Measurements from ENCODE around the gene S100A13.

S100A13 gene

GRCh38 chr1:153624965-153625611 is 2.2 kb downstream of the S100A13 start:
- DNase-seq: no peak

DNA sequence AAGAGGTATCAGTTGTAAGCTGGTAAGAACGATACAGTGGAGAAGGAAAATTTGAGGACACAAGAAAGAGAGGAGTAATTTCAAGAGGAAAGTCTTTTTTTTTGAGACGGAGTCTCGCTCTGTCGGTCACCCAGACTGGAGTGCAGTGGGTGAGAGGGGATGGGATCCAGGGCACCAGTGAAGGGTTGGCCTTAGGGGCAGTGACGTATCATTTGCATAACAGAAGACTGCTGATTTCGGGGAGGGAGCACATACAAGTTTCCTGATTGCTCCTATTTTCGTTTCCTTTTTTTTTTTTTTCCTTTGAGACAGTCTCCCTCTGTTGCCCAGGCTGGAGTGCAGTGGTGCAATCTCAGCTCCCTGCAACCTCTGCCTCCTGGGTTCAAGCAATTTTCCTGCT is 4.2 kb downstream of the S100A13 start:
- DNase-seq: no peak

DNA sequence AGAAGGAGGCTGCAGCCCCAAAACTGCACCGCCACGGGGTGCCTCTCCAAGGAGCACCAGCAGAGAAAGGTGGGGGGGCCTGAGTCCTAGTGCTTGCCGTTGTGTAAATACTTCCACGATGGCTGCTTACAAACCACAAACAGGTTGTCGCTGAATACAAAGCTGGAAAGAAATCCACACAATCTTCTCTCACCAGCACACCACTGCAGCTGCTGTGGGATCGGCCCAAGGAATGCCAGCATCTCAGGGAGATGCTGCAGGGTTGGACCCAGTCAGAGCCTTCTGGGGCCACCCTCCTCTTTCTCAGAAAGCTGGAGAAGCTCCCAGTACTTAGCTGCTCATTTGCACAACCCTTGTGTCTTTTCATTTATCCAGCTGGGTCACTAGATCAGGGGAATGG is 8.1 kb downstream of the S100A13 start:
- no peak for DNase-seq

- no peak for DNase-seq
Measured at GRCh38 chr1:153617663-153618062, 9.6 kb downstream of the S100A13 start.

DNA sequence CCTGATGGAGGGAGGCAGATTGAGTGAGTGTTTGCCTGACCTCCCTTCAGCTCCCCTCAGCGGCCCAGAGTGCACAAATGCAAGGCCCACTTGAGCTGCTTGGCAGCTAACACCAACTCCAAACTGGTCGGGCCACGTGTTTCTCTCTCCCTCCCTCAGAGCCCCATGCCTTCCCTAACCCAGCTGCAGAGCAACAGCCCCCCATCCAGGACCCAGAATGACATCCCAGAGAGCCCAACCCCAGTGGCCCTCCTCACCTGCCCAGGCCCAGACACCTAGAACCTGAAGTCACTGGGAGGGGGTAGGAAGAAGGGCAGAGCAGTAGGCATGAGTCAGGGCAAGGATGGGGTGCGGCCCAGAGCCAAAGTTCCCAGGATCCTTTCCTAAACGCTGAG is 10.4 kb downstream of the S100A13 start:
- no peak for DNase-seq

DNA sequence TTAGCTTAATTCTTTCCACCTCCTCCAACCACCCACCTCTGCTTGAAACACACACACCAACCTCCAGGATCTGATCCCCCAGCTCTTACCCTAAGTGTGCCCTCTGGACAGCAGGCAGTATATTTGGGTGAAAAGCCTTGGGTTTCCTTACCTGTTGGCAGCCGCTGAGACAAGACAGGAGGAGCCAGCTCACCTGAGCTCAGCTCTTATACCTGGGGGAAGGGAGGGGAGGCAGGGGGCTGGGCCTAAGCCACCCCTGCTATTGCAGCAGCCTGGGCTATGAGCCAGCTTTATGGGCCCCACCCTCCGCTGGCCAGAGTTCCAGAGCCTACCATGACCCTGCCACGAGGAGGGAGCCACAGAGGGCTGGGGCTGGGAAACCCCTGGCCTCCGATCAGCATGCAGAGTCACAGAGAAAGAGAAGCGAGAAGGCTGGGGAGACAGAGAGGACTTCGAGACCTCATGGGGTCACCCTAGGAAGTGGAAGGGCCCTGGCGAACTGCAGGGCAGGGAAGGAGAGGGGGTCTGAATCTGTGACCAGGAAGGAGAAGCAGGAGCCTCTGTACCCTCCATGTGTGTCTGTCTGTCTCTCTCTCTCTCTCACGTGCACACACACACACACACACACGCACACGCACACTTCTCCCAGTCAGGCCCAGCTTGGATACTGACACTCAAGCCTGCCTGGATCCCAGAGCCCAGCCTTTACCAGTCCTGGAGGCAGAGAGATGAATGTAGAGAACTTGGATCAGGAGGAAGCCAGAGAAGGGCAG is 11.0 kb downstream of the S100A13 start, which contains the start of gene S100A14:
S100A14 (minus strand) TSS at position 182 of the 773 bp plus-strand sequence. CDS start 467 bp downstream, outside the sequence.
- DNase-seq: no peak

DNA sequence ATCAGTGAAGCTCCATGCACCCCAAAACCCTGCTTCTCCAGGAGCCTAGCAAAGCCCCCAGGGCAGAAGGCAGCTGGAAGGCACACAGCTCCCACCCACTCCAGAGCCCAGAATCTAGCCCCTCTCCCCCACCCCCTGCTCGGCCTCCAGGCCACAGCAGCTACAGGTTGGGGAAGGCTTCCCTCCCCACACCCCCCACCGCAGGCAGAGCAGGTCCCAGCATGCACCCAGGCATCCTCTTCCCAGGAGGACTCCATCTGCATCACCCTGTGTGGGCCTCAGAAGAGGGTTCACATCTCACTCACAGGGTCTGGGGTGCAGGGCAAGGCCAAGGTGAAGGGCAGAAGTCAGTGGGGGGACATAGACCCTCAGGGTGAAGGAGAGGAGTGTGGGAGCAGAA is 11.9 kb downstream of the S100A13 start:
- no peak for DNase-seq

DNA sequence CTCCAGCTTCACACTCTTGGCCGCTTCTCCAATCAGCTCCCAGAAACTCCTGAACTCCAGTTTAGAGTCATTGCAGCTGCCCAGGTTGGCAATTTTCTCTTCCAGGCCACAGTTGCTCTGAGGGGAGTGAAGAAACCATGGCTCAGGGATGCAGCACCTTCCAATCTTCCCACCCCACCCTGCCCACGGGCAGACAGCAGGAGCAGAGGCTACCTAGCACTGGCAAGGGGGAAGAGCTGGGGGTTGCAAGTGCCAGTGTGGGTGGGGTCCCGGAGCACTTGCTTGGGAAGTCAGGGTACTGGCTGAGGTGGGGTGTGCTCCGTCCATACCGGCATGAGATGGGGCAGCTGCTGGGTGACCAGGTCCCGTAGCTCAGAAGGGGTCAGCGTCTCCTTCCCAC is 12.4 kb downstream of the S100A13 start:
- DNase-seq: no peak

DNA sequence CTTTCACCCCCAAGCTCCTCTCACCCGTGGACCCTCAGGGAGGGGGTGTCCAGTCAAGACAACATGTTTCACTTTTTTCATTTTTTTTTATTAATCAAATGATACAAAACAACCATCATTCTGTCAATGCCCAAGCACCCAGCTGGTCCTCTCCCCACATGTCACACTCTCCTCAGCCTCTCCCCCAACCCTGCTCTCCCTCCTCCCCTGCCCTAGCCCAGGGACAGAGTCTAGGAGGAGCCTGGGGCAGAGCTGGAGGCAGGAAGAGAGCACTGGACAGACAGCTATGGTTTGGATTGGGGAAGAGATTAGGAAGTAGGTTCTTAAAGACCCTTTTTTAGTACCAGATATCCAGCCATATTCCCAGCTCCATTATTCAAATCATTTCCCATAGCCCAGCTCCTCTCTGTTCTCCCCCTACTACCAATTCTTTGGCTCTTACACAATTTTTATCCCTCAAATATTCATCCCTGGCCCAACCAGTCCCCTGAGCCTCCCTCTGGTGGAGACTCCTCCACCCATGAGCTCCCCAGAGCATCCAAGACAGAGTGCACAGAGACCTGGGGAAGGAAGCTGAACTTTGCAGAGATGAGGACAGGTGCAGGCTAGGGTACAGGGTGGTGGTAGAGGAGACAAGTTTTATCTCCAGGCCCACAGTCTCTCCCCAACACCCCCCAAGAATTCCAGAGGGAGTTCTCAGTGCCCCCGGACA is 13.0 kb downstream of the S100A13 start:
- DNase-seq: no peak

- no peak for DNase-seq
Measured at GRCh38 chr1:153613406-153613805, 13.9 kb downstream of the S100A13 start.

DNA sequence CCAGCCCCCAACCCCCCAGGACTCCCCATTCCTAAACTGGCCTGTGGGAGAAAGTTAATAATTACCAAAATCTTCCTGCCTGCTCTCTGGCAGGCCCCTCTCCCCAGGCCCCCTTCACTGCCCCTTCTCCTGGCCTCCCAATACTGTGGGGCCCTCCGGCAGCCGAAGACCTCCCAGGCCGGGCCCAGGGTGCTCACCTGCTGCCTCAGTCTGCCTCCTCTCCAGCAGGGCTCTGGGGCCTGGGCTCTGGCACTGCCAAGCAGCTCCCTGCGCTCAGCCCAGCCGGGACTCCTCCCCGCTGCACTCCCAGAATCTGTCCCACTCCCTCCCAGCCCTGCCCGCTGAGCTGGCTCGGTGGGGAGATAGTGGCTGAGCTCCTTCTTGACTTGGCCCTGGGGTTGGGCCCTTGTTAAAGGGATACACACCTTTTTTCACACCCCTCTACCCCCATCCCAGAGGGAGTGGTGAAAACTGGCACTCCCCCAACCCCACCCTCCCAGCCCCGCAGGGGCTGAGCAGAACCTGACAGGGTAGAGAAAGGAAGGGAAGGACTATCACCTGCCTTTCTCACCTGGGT is 14.5 kb downstream of the S100A13 start, which contains the start of gene S100A16:
S100A16 (minus strand) TSS at position 383 of the 577 bp plus-strand sequence. CDS start 4,986 bp downstream, outside the sequence.
- DNase-seq: no peak

- no peak for DNase-seq
Measured at GRCh38 chr1:153612111-153612754, 15.1 kb downstream of the S100A13 start.

GRCh38 chr1:153611356-153611755 is 15.9 kb downstream of the S100A13 start:
- no peak for DNase-seq

GRCh38 chr1:153610811-153611301 is 16.4 kb downstream of the S100A13 start:
- DNase-seq: no peak

DNA sequence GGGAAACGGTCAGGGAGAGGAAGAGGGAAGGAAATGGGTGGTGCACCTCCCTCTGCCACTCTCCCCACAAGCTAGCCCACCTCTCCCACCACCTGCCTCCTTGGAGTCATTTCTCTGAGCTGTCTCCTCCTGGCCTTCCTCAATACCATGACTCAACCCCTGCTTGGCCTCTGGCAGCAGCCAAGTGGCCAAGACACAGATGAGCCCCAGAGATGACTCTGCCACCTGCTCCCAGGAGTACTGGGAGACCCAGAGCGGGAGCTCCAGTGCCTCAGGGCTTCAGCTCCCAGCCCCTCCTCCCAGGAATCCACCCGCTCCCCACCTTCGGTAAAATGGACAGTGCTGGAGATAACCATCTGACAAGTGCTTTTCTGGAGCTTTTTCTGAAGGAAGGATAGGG is 17.0 kb downstream of the S100A13 start:
- no peak for DNase-seq

- DNase-seq: no peak
Measured at GRCh38 chr1:153609585-153609907, 17.8 kb downstream of the S100A13 start.

DNA sequence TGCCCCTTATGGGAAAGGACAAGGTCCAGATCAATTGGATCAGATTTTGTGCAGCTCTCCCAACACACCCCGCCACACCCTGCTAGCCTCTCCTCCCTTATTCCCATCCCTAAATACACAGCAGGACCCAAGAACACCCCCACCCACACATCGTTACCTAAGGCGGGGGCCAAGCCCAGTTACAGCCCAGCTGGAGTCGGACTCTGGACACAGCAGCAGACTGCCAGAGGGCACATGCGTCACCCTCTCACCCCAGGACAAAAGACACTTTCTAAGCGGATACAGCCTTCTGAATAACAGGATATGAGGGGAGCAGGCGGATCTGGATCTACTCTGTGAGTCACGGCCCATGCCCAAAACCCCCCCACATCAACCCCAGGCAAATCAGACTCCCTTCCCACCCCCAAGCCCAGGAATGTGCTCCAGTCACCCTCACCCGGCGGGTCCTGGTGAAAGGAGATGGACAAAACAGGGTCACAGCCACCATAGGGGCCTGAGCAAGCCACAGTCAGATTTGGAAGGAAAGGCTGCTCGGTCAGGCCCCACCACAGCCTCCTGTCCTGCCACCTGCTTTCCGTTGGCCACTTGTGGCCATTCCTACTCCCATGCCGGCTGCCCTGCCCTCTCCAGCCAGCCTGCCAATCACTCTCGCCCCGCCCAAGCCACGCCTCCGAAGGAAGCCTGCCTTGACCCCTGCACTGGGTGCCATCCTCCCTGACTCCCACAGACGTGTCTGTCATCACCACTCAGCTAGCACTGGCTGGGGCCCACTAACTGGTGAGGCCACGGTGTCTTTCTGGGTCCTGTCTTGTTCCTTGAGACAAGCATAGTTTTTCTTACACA is 18.3 kb downstream of the S100A13 start:
- DNase-seq: no peak

- DNase-seq: no peak
Measured at GRCh38 chr1:153608089-153608682, 19.1 kb downstream of the S100A13 start.

DNA sequence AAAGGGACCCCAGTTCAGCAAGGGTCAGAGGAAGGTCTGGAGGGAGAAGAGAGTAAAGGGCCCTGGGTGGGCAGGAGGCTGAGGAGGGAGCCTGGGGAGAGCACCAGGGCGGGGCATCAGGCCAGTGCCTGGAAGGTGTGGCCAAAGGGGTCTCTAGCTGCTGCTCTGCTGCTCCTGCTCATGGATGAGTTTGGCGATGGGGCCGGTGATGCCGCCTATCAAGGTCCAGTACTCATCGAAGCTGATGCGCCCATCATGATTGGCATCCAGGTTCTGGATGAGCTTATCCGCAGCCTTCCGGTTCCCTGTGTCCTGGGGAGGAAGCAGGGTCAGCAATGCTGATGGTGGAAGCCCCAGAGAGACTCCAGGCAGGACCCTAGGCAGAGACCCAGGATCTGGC is 19.9 kb downstream of the S100A13 start:
- DNase-seq: no peak

DNA sequence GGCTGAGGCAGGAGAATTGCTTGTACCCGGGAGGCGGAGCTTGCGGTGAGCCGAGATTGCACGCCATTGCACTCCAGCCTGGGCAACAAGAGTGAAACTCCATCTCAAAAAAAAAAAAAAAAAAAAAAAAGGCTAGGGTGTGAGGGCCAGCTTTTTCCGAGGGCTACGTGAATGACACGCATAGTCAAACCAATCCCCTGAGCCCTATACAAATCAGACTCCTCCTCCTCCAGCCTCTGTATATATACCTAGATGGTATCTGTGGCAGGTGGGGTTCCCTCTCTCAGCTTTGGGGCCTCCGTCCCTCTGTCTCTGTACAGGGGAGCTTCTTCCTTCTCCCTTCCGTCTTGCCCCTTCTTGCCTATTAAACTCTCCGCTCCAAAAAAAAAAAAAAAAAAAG is 21.1 kb downstream of the S100A13 start:
- no peak for DNase-seq

GRCh38 chr1:153602749-153603148 is 24.6 kb downstream of the S100A13 start:
- DNase-seq: no peak
